B cell (primary cell): ENCODE data around the gene CHD2. TPM values are rescaled to one million over a fixed set of nuclear protein-coding genes. Genes with fewer than 3 reads are reported as not detected.

Experiments
- ATAC-seq: fragments of 200-7000 bp; cut with Tn5 transposase; one replicate; pipeline ENCODE4 v1.10.0; 2021; ENCODE audit warnings: low read depth, mild to moderate bottlenecking, moderate number of reproducible peaks, moderate library complexity
- CTCF ChIA-PET: fragments of 350-600 bp; sonication (Branson Sonifier 250); formaldehyde crosslinking; loops from one replicate; lab custom pipeline; 2021; ENCODE audit warnings: antibody characterized with exemption, inconsistent platforms; lab: Charles Lee
- POLR2A ChIA-PET: fragments of 350-600 bp; sonication (Branson Sonifier 250); formaldehyde crosslinking; loops from one replicate; lab custom pipeline; 2021; ENCODE audit warnings: antibody characterized with exemption; lab: Charles Lee
- DNase-seq: peaks from one replicate; pipeline ENCODE4 v3.0.0; 2013
- H2AFZ ChIP-seq: 2 replicates; pipeline ENCODE4 v1.6.1; 2012; ENCODE audit warnings: mild to moderate bottlenecking, low read depth, low read length; ENCODE audit not compliant: insufficient read depth, poor library complexity, severe bottlenecking
- H3K27ac ChIP-seq, 2 donors: 1 replicate in 1 of 2; 2 replicates in 1 of 2; pipeline ENCODE4 v1.5.1; 2012 to 2013; ENCODE audit warnings: low read length in 2 of 2, mild to moderate bottlenecking in 2 of 2, moderate library complexity in 1 of 2
- H3K27me3 ChIP-seq, 4 experiments: fragments of 200-600 bp in 1 of 4; sonication (generic) in 1 of 4; replicated peaks in 1 of 4; 1 replicate in 2 of 4; 2 replicates in 2 of 4; pipeline versions ENCODE4 v1.6.1 to v1.7.0; 2013 to 2016; ENCODE audit warnings: low read length in 3 of 4, mild to moderate bottlenecking in 2 of 4, mixed read lengths in 1 of 4, moderate library complexity in 1 of 4; ENCODE audit not compliant: insufficient read depth in 4 of 4, control insufficient read depth in 3 of 4; ENCODE audit errors: control extremely low read depth in 1 of 4
- H3K36me3 ChIP-seq, 2 experiments: replicated peaks in 1 of 2; 1 replicate in 1 of 2; 2 replicates in 1 of 2; pipeline versions ENCODE4 v1.6.1 to v1.7.1; 2013; ENCODE audit warnings: low read length in 1 of 2; ENCODE audit not compliant: insufficient read depth in 2 of 2, control insufficient read depth in 1 of 2; ENCODE audit errors: control extremely low read depth in 1 of 2, extremely low read depth in 1 of 2
- H3K4me1 ChIP-seq, 2 donors: fragments of 200-600 bp in 1 of 2; sonication (generic) in 1 of 2; 1 replicate in 1 of 2; 2 replicates in 1 of 2; pipeline versions ENCODE4 v1.5.1 to v1.6.1; 2013 to 2017; ENCODE audit warnings: low read length in 2 of 2; ENCODE audit not compliant: control insufficient read depth in 2 of 2, insufficient read depth in 2 of 2
- H3K4me2 ChIP-seq: replicated peaks from 2 replicates; pipeline ENCODE3; 2012; ENCODE audit warnings: mild to moderate bottlenecking, low read depth, low read length; ENCODE audit not compliant: poor library complexity, severe bottlenecking
- H3K4me3 ChIP-seq, 5 experiments: fragments of 200-600 bp in 1 of 5; sonication (generic) in 1 of 5; 1 replicate in 3 of 5; 2 replicates in 2 of 5; pipeline versions ENCODE4 v1.5.1 to v1.7.0; 2011 to 2016; ENCODE audit warnings: low read length in 4 of 5, mild to moderate bottlenecking in 4 of 5, low read depth in 2 of 5, control low read depth in 1 of 5, moderate library complexity in 1 of 5; ENCODE audit not compliant: insufficient read depth in 1 of 5; ENCODE audit errors: control extremely low read depth in 1 of 5, extremely low read depth in 1 of 5
- H3K79me2 ChIP-seq: fragments of 200-600 bp; sonication (generic); one replicate; pipeline ENCODE4 v1.6.0; 2016; ENCODE audit warnings: low read length; ENCODE audit not compliant: control insufficient read depth, insufficient read depth
- H3K9ac ChIP-seq: fragments of 200-600 bp; sonication (generic); 2 replicates; pipeline ENCODE4 v1.6.1; 2017; ENCODE audit warnings: mild to moderate bottlenecking, low read length, moderate library complexity
- H3K9me3 ChIP-seq, 3 donors: one replicate each; pipeline versions ENCODE4 v1.6.1 to v1.7.1; 2013; ENCODE audit warnings: low read length in 2 of 3; ENCODE audit not compliant: control insufficient read depth in 2 of 3, insufficient read depth in 1 of 3; ENCODE audit errors: control extremely low read depth in 1 of 3
- H4K20me1 ChIP-seq: 2 replicates; pipeline ENCODE4 v1.6.0; 2012; ENCODE audit warnings: mild to moderate bottlenecking, low read length; ENCODE audit not compliant: insufficient read depth, control insufficient read depth, poor library complexity, severe bottlenecking
- H3K27ac Mint-ChIP-seq: one replicate; pipeline ENCODE4 v1.8.0; 2021; ENCODE audit warnings: mixed read lengths
- H3K27me3 Mint-ChIP-seq: one replicate; pipeline ENCODE4 v1.8.0; 2021; ENCODE audit warnings: mixed read lengths
- H3K4me1 Mint-ChIP-seq: one replicate; pipeline ENCODE4 v1.8.0; 2021; ENCODE audit warnings: mixed read lengths
- H3K4me3 Mint-ChIP-seq: one replicate; pipeline ENCODE4 v1.8.0; 2021; ENCODE audit warnings: mixed read lengths
- H3K9me3 Mint-ChIP-seq: one replicate; pipeline ENCODE4 v1.8.0; 2022; ENCODE audit warnings: mixed read lengths; ENCODE audit not compliant: insufficient read depth
- CTCF ChIP-seq: fragments of 200-600 bp; IDR thresholded peaks from one replicate; pipeline ENCODE4 v1.8.0; 2022; ENCODE audit warnings: antibody characterized with exemption, mild to moderate bottlenecking
- EZH2 ChIP-seq: IDR thresholded peaks from 2 replicates; pipeline ENCODE4 v1.6.1; 2012; ENCODE audit warnings: borderline replicate concordance, low read depth, mild to moderate bottlenecking, moderate library complexity, low read length; ENCODE audit not compliant: insufficient read depth, poor library complexity, severe bottlenecking
- WGBS: methylation state at CpG from one replicate; pipeline ENCODE4 v1.1.5; 2013; ENCODE audit warnings: missing lambda C conversion rate; ENCODE audit not compliant: insufficient coverage; 5-methylcytosine and 5-hydroxymethylcytosine counted together
- intact Hi-C: fragments of 100-400 bp; cut with micrococcal nuclease; formaldehyde crosslinking; loops from one replicate; pipeline ENCODE4 v1.10.0; 2022
- polyA plus RNA-seq: library from polyadenylated mRNA; depleted of rRNA; stranded (reverse); fragments of >200 nt; gene quantifications from 2 replicates; pipeline ENCODE4 v1.2.3, GENCODE V29; 2012
- total RNA-seq, 2 donors: library from RNA; stranded (reverse); fragments of 120-200 nt in 1 of 2; gene quantifications; 1 replicate in 1 of 2; 2 replicates in 1 of 2; pipeline versions ENCODE4 v1.2.3 to v1.2.4, GENCODE V29; 2013 to 2022

Gene CHD2
- total and polyA plus RNA-seq, 2 donors (not counting 1 experiment from before 2014, with no cell fraction given), result 86.9 to 353 TPM

DNA sequence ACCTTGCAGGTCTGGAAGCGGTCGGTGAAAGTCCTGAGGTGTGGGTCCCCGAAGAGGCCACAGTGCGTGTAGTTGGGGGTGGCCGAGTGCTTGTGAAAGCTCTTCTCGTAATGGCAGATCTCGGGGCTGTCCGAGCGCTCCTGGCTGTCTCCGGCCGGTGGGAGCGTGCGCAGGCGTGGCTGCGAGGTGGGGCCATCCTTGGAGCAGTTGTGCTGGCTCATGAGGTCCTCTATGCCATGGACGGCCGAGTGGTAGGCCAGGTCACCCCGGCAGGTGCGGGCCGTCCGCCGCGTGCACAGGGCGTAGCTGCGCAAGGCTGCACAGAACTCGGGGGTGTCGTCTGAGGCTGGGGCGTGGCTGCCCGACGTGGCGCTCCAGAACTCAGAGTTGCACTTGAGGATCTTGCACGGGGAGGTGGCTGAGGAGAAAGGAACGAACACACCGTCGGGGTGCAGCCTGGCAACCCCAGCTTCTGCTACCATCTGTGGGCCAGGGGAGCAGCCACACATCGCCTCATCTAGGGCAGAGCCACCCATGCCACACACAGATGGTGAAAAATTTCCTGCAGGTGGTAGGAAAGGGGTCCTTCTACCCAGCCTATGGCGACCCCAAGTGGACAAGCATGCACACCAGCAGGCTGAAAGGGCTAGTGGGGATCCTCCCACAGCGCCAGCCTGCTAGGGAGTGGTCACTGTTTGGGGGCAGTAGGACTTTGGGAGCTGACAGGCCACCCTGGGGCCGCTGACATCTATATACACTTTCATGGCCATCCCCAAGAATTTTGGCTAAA lies 152.2 kb downstream of the CHD2 start:
- Histone ChIP-seq H3K4me3 (no peak overlapping the region), H3K4me1 (peaks cover 6 to 7% of the 10 kb centered on the region in 2 donors), H3K27ac (no peak overlapping the region), H3K9ac (no peak overlapping the region), H3K36me3 (no peaks in the 10 kb centered on the region), H3K4me2 (no peak overlapping the region), H2AFZ (no peak overlapping the region), H3K9me3 (no peaks in the 10 kb centered on the region), H3K27me3 (peaks cover 0 to 12% (median 0%) of the 10 kb centered on the region in 4 experiments), H3K79me2 (no peaks in the 10 kb centered on the region), H4K20me1 (no peaks in the 10 kb centered on the region)
- ATAC-seq, result no peak
- ChIA-PET CTCF (no interaction called here), POLR2A (interaction anchor here (0.5 kb wide), 1 partner anchor 355 kb away, joined by 3 read pairs; no protein-coding TSS in a partner anchor)
- H3K4me3 Mint-ChIP-seq, result no peak overlapping the region
- H3K4me1 Mint-ChIP-seq, result peaks cover 7% of the 10 kb centered on the region
- no peaks in the 10 kb centered on the region for H3K9me3 Mint-ChIP-seq
- DNase-seq, result no peak
- H3K27ac Mint-ChIP-seq, result no peak overlapping the region
- peaks cover 15% of the 10 kb centered on the region for H3K27me3 Mint-ChIP-seq
- 83% methylated on average over 36 of the region's 39 CpGs for WGBS
- TF ChIP-seq EZH2, result no peak
- no peak for TF ChIP-seq CTCF
- intact Hi-C loops, result no loop called here

GRCh38 chr15:93055211-93055610 lies 155.1 kb downstream of the CHD2 start:
- TF ChIP-seq CTCF (no peak), EZH2 (no peak)
- no peak overlapping the region for H3K4me2 ChIP-seq

More at GRCh38 chr15:93055211-93055610, 155.1 kb downstream of the CHD2 start:
- H3K9ac ChIP-seq, result no peak overlapping the region
- H2AFZ ChIP-seq, result no peak overlapping the region
- H4K20me1 ChIP-seq, result no peaks in the 10 kb centered on the region
- Mint-ChIP-seq H3K27ac (no peak overlapping the region), H3K9me3 (no peaks in the 10 kb centered on the region), H3K4me1 (no peaks in the 10 kb centered on the region), H3K27me3 (peaks cover 8% of the 10 kb centered on the region), H3K4me3 (no peak overlapping the region)
- no peaks in the 10 kb centered on the region for H3K36me3 ChIP-seq
- intact Hi-C loops, result no loop called here
- DNase-seq (no peak), ATAC-seq (no peak)
- WGBS, result 94% methylated on average over 11 of the region's 11 CpGs
- H3K79me2 ChIP-seq, result no peaks in the 10 kb centered on the region
- H3K4me3 ChIP-seq, result no peak overlapping the region
- ChIA-PET CTCF (no interaction called here), POLR2A (no interaction called here)
- no peak overlapping the region for H3K27ac ChIP-seq
- no peaks in the 10 kb centered on the region for H3K4me1 ChIP-seq
- H3K27me3 ChIP-seq, result no peaks in the 10 kb centered on the region
- H3K9me3 ChIP-seq, result no peaks in the 10 kb centered on the region
